H9 (cell line): ENCODE measurements around the gene TCAF1. TPM values are rescaled to one million over a fixed set of nuclear protein-coding genes. Genes with fewer than 3 reads are reported as not detected.

Experiments
- DNase-seq: peaks from one replicate; pipeline ENCODE4 v3.0.0-alpha.2; 2017
- H2AFZ ChIP-seq: one replicate; pipeline ENCODE4 v1.6.1; 2013; ENCODE audit warnings: mild to moderate bottlenecking, low read length, control low read depth, moderate library complexity
- H2AK5ac ChIP-seq: 2 replicates; pipeline ENCODE4 v1.6.1; 2013; ENCODE audit warnings: low read length, control low read depth, mixed read lengths; ENCODE audit not compliant: insufficient read length
- H2BK120ac ChIP-seq: one replicate; pipeline ENCODE4 v1.6.1; 2013; ENCODE audit warnings: low read depth, mild to moderate bottlenecking, low read length, control low read depth, inconsistent platforms; ENCODE audit not compliant: poor library complexity, severe bottlenecking
- H2BK12ac ChIP-seq: 2 replicates; pipeline ENCODE4 v1.6.1; 2013; ENCODE audit warnings: low read length, control low read depth, mixed read lengths, low read depth; ENCODE audit not compliant: insufficient read length
- H2BK15ac ChIP-seq: 2 replicates; pipeline ENCODE4 v1.6.1; 2013; ENCODE audit warnings: low read depth, low read length, control low read depth
- H2BK20ac ChIP-seq: one replicate; pipeline ENCODE4 v1.6.1; 2013; ENCODE audit warnings: low read depth, mild to moderate bottlenecking, low read length, control low read depth, inconsistent platforms; ENCODE audit not compliant: poor library complexity, severe bottlenecking
- H2BK5ac ChIP-seq: 2 replicates; pipeline ENCODE4 v1.6.1; 2013; ENCODE audit warnings: low read length, control low read depth, mixed read lengths; ENCODE audit not compliant: insufficient read length
- H3K14ac ChIP-seq: 2 replicates; pipeline ENCODE4 v1.6.1; 2013; ENCODE audit warnings: low read length, control low read depth; ENCODE audit not compliant: insufficient read depth
- H3K18ac ChIP-seq: 2 replicates; pipeline ENCODE4 v1.6.1; 2013; ENCODE audit warnings: low read depth, mild to moderate bottlenecking, mixed read lengths, low read length, control low read depth; ENCODE audit not compliant: insufficient read length
- H3K23ac ChIP-seq: 2 replicates; pipeline ENCODE4 v1.6.1; 2013; ENCODE audit warnings: low read length, control low read depth, mixed read lengths, low read depth; ENCODE audit not compliant: insufficient read length
- H3K23me2 ChIP-seq: 2 replicates; pipeline ENCODE4 v1.6.1; 2013; ENCODE audit warnings: low read depth, mild to moderate bottlenecking, mixed read lengths, low read length, control low read depth; ENCODE audit not compliant: insufficient read length, poor library complexity, severe bottlenecking
- H3K27ac ChIP-seq: 2 replicates; pipeline ENCODE4 v1.5.1; 2013; ENCODE audit warnings: low read length, control low read depth, mixed read lengths, low read depth; ENCODE audit not compliant: insufficient read length
- H3K27me3 ChIP-seq: 2 replicates; pipeline ENCODE4 v1.6.1; 2013; ENCODE audit warnings: low read length, control low read depth, inconsistent platforms; ENCODE audit not compliant: insufficient read depth
- H3K4ac ChIP-seq: 2 replicates; pipeline ENCODE4 v1.6.1; 2013; ENCODE audit warnings: low read depth, mild to moderate bottlenecking, control low read depth, inconsistent platforms, low read length, moderate library complexity
- H3K4me1 ChIP-seq: 2 replicates; pipeline ENCODE4 v1.6.1; 2013; ENCODE audit warnings: low read length, control low read depth, inconsistent platforms; ENCODE audit not compliant: insufficient read depth
- H3K4me2 ChIP-seq: 2 replicates; pipeline ENCODE4 v1.6.1; 2013; ENCODE audit warnings: low read length, control low read depth, mixed read lengths; ENCODE audit not compliant: insufficient read length, insufficient read depth
- H3K56ac ChIP-seq: 2 replicates; pipeline ENCODE4 v1.6.1; 2013; ENCODE audit warnings: low read depth, mild to moderate bottlenecking, mixed read lengths, low read length, control low read depth; ENCODE audit not compliant: insufficient read length
- H3K79me1 ChIP-seq: 2 replicates; pipeline ENCODE4 v1.6.1; 2013; ENCODE audit warnings: low read depth, mild to moderate bottlenecking, moderate library complexity, low read length, control low read depth, inconsistent platforms; ENCODE audit not compliant: insufficient read depth, poor library complexity, severe bottlenecking
- H3K79me2 ChIP-seq: 2 replicates; pipeline ENCODE4 v1.6.1; 2013; ENCODE audit warnings: low read length, control low read depth, inconsistent platforms; ENCODE audit not compliant: insufficient read depth
- H3K9ac ChIP-seq: 2 replicates; pipeline ENCODE4 v1.6.1; 2013; ENCODE audit warnings: low read length, control low read depth, mixed read lengths; ENCODE audit not compliant: insufficient read length; ENCODE audit errors: extremely low read depth
- H3K9me3 ChIP-seq: one replicate; pipeline ENCODE4 v1.6.1; 2013; ENCODE audit warnings: low read depth, low read length, inconsistent platforms; ENCODE audit not compliant: control insufficient read depth
- H3T11ph ChIP-seq: one replicate; pipeline ENCODE4 v1.6.1; 2013; ENCODE audit warnings: mild to moderate bottlenecking, low read length, control low read depth, inconsistent platforms
- H4K20me1 ChIP-seq: one replicate; pipeline ENCODE4 v1.6.1; 2013; ENCODE audit not compliant: control insufficient read depth, insufficient read length, insufficient read depth
- H4K5ac ChIP-seq: 2 replicates; pipeline ENCODE4 v1.6.1; 2013; ENCODE audit warnings: low read depth, mild to moderate bottlenecking, mixed read lengths, low read length, control low read depth; ENCODE audit not compliant: insufficient read length
- H4K8ac ChIP-seq: replicated peaks from 2 replicates; pipeline ENCODE4 v1.6.1; 2013; ENCODE audit warnings: low read length, control low read depth, mixed read lengths, low read depth; ENCODE audit not compliant: insufficient read length
- H4K91ac ChIP-seq: 2 replicates; pipeline ENCODE4 v1.6.1; 2013; ENCODE audit warnings: low read depth, mild to moderate bottlenecking, moderate library complexity, mixed read lengths, low read length, control low read depth; ENCODE audit not compliant: insufficient read length
- H3K27ac Mint-ChIP-seq, 3 experiments: 2 replicates in 2 of 3; 3 replicates in 1 of 3; pipeline ENCODE4 v1.8.0; 2020 to 2021; ENCODE audit warnings: mixed read lengths in 3 of 3, mild to moderate bottlenecking in 1 of 3, moderate library complexity in 1 of 3
- H3K27me3 Mint-ChIP-seq: 2 replicates; pipeline ENCODE4 v1.8.0; 2021; ENCODE audit warnings: low read depth, mild to moderate bottlenecking, moderate library complexity, mixed read lengths
- H3K36me3 Mint-ChIP-seq, 3 experiments: 2 replicates in 2 of 3; 3 replicates in 1 of 3; pipeline ENCODE4 v1.8.0; 2020 to 2021; ENCODE audit warnings: low read depth in 3 of 3, mixed read lengths in 3 of 3; ENCODE audit not compliant: insufficient read depth in 1 of 3
- H3K4me1 Mint-ChIP-seq, 2 experiments: 2 replicates each; pipeline ENCODE4 v1.8.0; 2020; ENCODE audit warnings: mixed read lengths in 2 of 2
- H3K4me3 Mint-ChIP-seq, 2 experiments: 2 replicates in 1 of 2; 3 replicates in 1 of 2; pipeline ENCODE4 v1.8.0; 2020 to 2021; ENCODE audit warnings: mild to moderate bottlenecking in 2 of 2, mixed read lengths in 2 of 2, moderate library complexity in 1 of 2
- H3K9me3 Mint-ChIP-seq, 2 experiments: 2 replicates in 1 of 2; 3 replicates in 1 of 2; pipeline ENCODE4 v1.8.0; 2020; ENCODE audit warnings: mild to moderate bottlenecking in 2 of 2, mixed read lengths in 2 of 2, moderate library complexity in 1 of 2
- WGBS: extraction: QIAGEN DNeasy Blood & Tissue Kit; methylation state at CpG from one replicate; pipeline ENCODE4 v1.1.7; 2013; ENCODE audit warnings: missing lambda C conversion rate, low lambda C conversion rate, mixed read lengths; ENCODE audit not compliant: insufficient read length; ENCODE audit errors: extremely low coverage; 5-methylcytosine and 5-hydroxymethylcytosine counted together
- total RNA-seq: library from RNA; stranded (reverse); gene quantifications from 2 replicates; pipeline ENCODE4 v1.2.1, GENCODE V29; 2021
- TF ChIP-seq, protein P1 (sequence below): fragments of 200-600 bp; sonication (generic); conservative IDR thresholded peaks from 3 replicates; pipeline ENCODE4 v1.8.0; 2021; ENCODE audit warnings: antibody characterized with exemption, mild to moderate bottlenecking

The TCAF1 gene
- total RNA-seq, 1 experiment from 2014 or later = 46.8 TPM

DNA sequence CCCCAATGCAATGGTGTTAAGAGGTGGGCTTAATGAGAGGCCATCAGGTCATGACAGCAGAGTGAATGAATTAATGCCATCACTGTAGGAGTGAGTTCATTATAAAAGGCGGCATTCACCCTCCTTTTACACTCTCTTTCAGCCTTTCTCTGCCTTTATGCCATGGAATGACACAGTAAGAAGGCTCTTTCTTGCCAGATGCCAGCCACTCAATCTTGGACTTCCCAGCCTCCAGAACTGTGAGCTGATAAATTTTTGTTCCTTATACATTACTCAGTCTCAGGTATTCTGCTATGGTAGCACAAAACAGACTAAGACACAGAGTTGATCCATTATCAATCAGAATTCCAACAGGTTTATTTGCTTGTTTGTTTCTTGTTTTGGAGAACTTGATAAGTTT, 3.2 kb downstream of the TCAF1 start:
- no peak overlapping the region for H2BK12ac ChIP-seq
- H3K4me1 Mint-ChIP-seq = peaks cover 37 to 39% of the 10 kb centered on the region in 2 experiments
- H3T11ph ChIP-seq = no peak overlapping the region
- H3K79me2 ChIP-seq = peaks cover 17% of the 10 kb centered on the region; the same call in 1 of the 2 replicates
- H2BK20ac ChIP-seq = no peak overlapping the region
- H3K9ac ChIP-seq = no peak overlapping the region
- no peaks in the 10 kb centered on the region for H3K27me3 Mint-ChIP-seq
- no peak overlapping the region for H3K56ac ChIP-seq
- no peaks in the 10 kb centered on the region for H4K20me1 ChIP-seq
- H3K14ac ChIP-seq = no peak overlapping the region
- peaks cover 0 to 4% (median 0%) of the 10 kb centered on the region in 3 experiments; a peak in 2 of 7 replicates for H3K36me3 Mint-ChIP-seq
- no peak overlapping the region for H3K4me3 Mint-ChIP-seq
- no peak overlapping the region for H2BK15ac ChIP-seq
- H4K5ac ChIP-seq = no peak overlapping the region
- no peak overlapping the region for H4K8ac ChIP-seq
- no peak overlapping the region for H2BK5ac ChIP-seq
- H3K9me3 ChIP-seq = no peaks in the 10 kb centered on the region
- H3K4me1 ChIP-seq = peaks cover 2% of the 10 kb centered on the region; the same call in 1 of the 2 replicates
- DNase-seq = no peak
- WGBS = no CpG with 5 or more reads among the region's 1 CpG
- no peak overlapping the region for H4K91ac ChIP-seq
- H3K27me3 ChIP-seq = no peaks in the 10 kb centered on the region
- no peaks in the 10 kb centered on the region for H3K79me1 ChIP-seq
- H3K4me2 ChIP-seq = no peak overlapping the region
- no peak overlapping the region for H3K27ac Mint-ChIP-seq
- H3K27ac ChIP-seq = no peak overlapping the region
- H2BK120ac ChIP-seq = no peak overlapping the region
- H3K23me2 ChIP-seq = peaks cover 7% of the 10 kb centered on the region
- H3K18ac ChIP-seq = no peak overlapping the region
- H2AK5ac ChIP-seq = no peak overlapping the region
- H3K23ac ChIP-seq = no peak overlapping the region
- no peak overlapping the region for H3K4ac ChIP-seq
- no peak overlapping the region for H2AFZ ChIP-seq
- TF ChIP-seq, protein P1, sequence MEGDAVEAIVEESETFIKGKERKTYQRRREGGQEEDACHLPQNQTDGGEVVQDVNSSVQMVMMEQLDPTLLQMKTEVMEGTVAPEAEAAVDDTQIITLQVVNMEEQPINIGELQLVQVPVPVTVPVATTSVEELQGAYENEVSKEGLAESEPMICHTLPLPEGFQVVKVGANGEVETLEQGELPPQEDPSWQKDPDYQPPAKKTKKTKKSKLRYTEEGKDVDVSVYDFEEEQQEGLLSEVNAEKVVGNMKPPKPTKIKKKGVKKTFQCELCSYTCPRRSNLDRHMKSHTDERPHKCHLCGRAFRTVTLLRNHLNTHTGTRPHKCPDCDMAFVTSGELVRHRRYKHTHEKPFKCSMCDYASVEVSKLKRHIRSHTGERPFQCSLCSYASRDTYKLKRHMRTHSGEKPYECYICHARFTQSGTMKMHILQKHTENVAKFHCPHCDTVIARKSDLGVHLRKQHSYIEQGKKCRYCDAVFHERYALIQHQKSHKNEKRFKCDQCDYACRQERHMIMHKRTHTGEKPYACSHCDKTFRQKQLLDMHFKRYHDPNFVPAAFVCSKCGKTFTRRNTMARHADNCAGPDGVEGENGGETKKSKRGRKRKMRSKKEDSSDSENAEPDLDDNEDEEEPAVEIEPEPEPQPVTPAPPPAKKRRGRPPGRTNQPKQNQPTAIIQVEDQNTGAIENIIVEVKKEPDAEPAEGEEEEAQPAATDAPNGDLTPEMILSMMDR = no peak
- no peaks in the 10 kb centered on the region; a peak in 1 of 5 replicates for H3K9me3 Mint-ChIP-seq
